K562 (cell line): ENCODE data around the gene ATP6V1G2. TPM values are rescaled to one million over a fixed set of nuclear protein-coding genes. Genes with fewer than 3 reads are reported as not detected.
A peak's percentile ranks its signal among the peaks of the same experiment; 100 is the strongest.

Experiments used
- ATAC-seq: fragments of 200-7000 bp; cut with Tn5 transposase; 3 replicates; pipeline ENCODE4 v1.9.1; 2020; ENCODE audit warnings: moderate library complexity
- BruUV-seq: library from RNA; stranded (reverse); fragments of 400-500 nt; replicated peaks from 2 replicates; lab custom pipeline; 2021; lab: Mats Ljungman, UMichigan
- CTCF ChIA-PET: fragments of 300-600 bp; formaldehyde crosslinking; extraction: SDS; loops from one replicate; lab custom pipeline; 2021; ENCODE audit warnings: low intra/inter-chr PET ratio; lab: Yijun Ruan, JAX
- POLR2A ChIA-PET: fragments of 300-600, 350-650 bp; sonication (Branson Sonifier 250); formaldehyde crosslinking; extraction: SDS; loops from one replicate; lab custom pipeline; 2021; ENCODE audit warnings: antibody characterized with exemption, inconsistent platforms; lab: Yijun Ruan, JAX
- DNase-seq, 4 experiments: peaks; one replicate each; pipeline versions ENCODE4 v3.0.0 to v3.0.0-alpha.2; 2011 to 2018; ENCODE audit warnings: low spot score in 3 of 4, mixed read lengths in 3 of 4; ENCODE audit errors: extremely low read depth in 1 of 4
- FAIRE-seq: peaks from 2 replicates; lab custom pipeline; 2011; peaks lifted over from hg19 to GRCh38; lab: Jason Lieb, UNC
- H2AFZ ChIP-seq: 2 replicates; pipeline ENCODE4 v1.6.0; 2011; ENCODE audit warnings: low read depth, low read length, control low read depth, inconsistent platforms
- H3K27ac ChIP-seq: fragments of 200-600 bp; 3 replicates; pipeline ENCODE4 v1.8.0; 2011; ENCODE audit warnings: low read depth, mild to moderate bottlenecking, control low read depth, inconsistent platforms, low read length, moderate library complexity, mixed read lengths; ENCODE audit errors: extremely low read depth
- H3K27me3 ChIP-seq, 2 experiments: fragments of 300-600 bp in 1 of 2; 2 replicates in 1 of 2; 3 replicates in 1 of 2; pipeline versions ENCODE4 v1.6.0 to v1.8.0; 2011; ENCODE audit warnings: inconsistent platforms in 2 of 2, low read length in 2 of 2, mild to moderate bottlenecking in 1 of 2, mixed read lengths in 1 of 2, moderate library complexity in 1 of 2; ENCODE audit not compliant: control insufficient read depth in 2 of 2, insufficient read depth in 2 of 2
- H3K36me3 ChIP-seq: fragments of 300-600 bp; 3 replicates; pipeline ENCODE4 v1.8.0; 2011; ENCODE audit warnings: mild to moderate bottlenecking, low read length, inconsistent platforms; ENCODE audit not compliant: control insufficient read depth, insufficient read depth
- H3K4me1 ChIP-seq, 2 experiments: fragments of 200-600 bp in 1 of 2; replicated peaks in 1 of 2; 2 replicates in 1 of 2; 3 replicates in 1 of 2; pipeline versions ENCODE4 v1.5.1 to v1.8.0; 2011; ENCODE audit warnings: inconsistent platforms in 2 of 2, low read length in 2 of 2, mild to moderate bottlenecking in 1 of 2, mixed read lengths in 1 of 2, moderate library complexity in 1 of 2; ENCODE audit not compliant: control insufficient read depth in 2 of 2, insufficient read depth in 2 of 2
- H3K4me2 ChIP-seq: 2 replicates; pipeline ENCODE4 v1.6.1; 2011; ENCODE audit warnings: low read length, control low read depth, inconsistent platforms, mixed read lengths; ENCODE audit not compliant: insufficient read depth
- H3K4me3 ChIP-seq: fragments of 200-600 bp; sonication (generic), shearing (Covaris generic); 2 replicates; pipeline ENCODE4 v1.5.1; 2016; ENCODE audit warnings: control low read depth, inconsistent platforms
- H3K79me2 ChIP-seq: fragments of 200-600 bp; 3 replicates; pipeline ENCODE4 v1.8.0; 2011; ENCODE audit warnings: low read length, inconsistent platforms; ENCODE audit not compliant: control insufficient read depth, insufficient read depth
- H3K9ac ChIP-seq, 2 experiments: 2 replicates each; pipeline versions ENCODE4 v1.6.0 to v1.6.1; 2011; ENCODE audit warnings: low read depth in 2 of 2, low read length in 2 of 2, control low read depth in 1 of 2, inconsistent platforms in 1 of 2, mild to moderate bottlenecking in 1 of 2, mixed read lengths in 1 of 2; ENCODE audit not compliant: insufficient read depth in 1 of 2
- H3K9me1 ChIP-seq: one replicate; pipeline ENCODE4 v1.6.0; 2011; ENCODE audit warnings: inconsistent platforms, mild to moderate bottlenecking, low read length, moderate library complexity; ENCODE audit not compliant: control insufficient read depth, insufficient read depth
- H3K9me3 ChIP-seq: replicated peaks from 2 replicates; pipeline ENCODE4 v1.5.1; 2011; ENCODE audit warnings: low read depth, low read length, inconsistent platforms; ENCODE audit not compliant: control insufficient read depth, insufficient read depth
- H4K20me1 ChIP-seq: replicated peaks from 2 replicates; pipeline ENCODE4 v1.6.1; 2011; ENCODE audit warnings: low read length, inconsistent platforms, mixed read lengths; ENCODE audit not compliant: control insufficient read depth, insufficient read depth
- DPF2 ChIP-seq: fragments of 450-650 bp; IDR thresholded peaks from 2 replicates; pipeline ENCODE4 v1.6.1; 2016
- HDAC1 ChIP-seq, 2 experiments: fragments of 450-650 bp; IDR thresholded peaks; 2 replicates each; pipeline ENCODE4 v1.6.1; 2016 to 2017; ENCODE audit warnings: inconsistent platforms in 1 of 2, mild to moderate bottlenecking in 1 of 2, moderate library complexity in 1 of 2
- HDGF ChIP-seq: fragments of 450-650 bp; IDR thresholded peaks from 2 replicates; pipeline ENCODE4 v1.6.1; 2016
- HLTF ChIP-seq: fragments of 450-650 bp; IDR thresholded peaks from 2 replicates; pipeline ENCODE4 v1.6.1; 2016
- IRF9 ChIP-seq: fragments of 450-650 bp; IDR thresholded peaks from 2 replicates; pipeline ENCODE4 v1.6.1; 2016; ENCODE audit warnings: missing biosample characterization, missing genetic modification characterization
- JUNB ChIP-seq: fragments of 450-650 bp; formaldehyde crosslinking; conservative IDR thresholded peaks from 2 replicates; pipeline ENCODE4 v1.4.0; 2020; ENCODE audit warnings: mild to moderate bottlenecking
- KDM2B ChIP-seq: fragments of 250-450 bp; sonication (Bioruptor Pico); IDR thresholded peaks from 2 replicates; pipeline ENCODE4 v1.8.0; 2021; ENCODE audit warnings: mild to moderate bottlenecking, moderate library complexity
- LARP7 ChIP-seq: fragments of 450-650 bp; IDR thresholded peaks from 2 replicates; pipeline ENCODE4 v1.6.1; 2016
- MTA1 ChIP-seq: fragments of 450-650 bp; IDR thresholded peaks from 2 replicates; pipeline ENCODE4 v1.6.1; 2017; ENCODE audit warnings: borderline replicate concordance
- TFAM ChIP-seq: fragments of 250-450 bp; sonication (Bioruptor Pico); conservative IDR thresholded peaks from 2 replicates; pipeline ENCODE4 v1.5.0; 2021; ENCODE audit warnings: mild to moderate bottlenecking, moderate library complexity
- ZNF407 ChIP-seq: fragments of 450-650 bp; IDR thresholded peaks from 2 replicates; pipeline ENCODE4 v1.6.1; 2016; ENCODE audit warnings: low read depth
- WGBS: fragments of 100-300 bp; shearing (Covaris generic); methylation state at CpG from one replicate; pipeline ENCODE4 v1.1.6; 2016; ENCODE audit warnings: low coverage, mixed read lengths; ENCODE audit not compliant: insufficient coverage; ENCODE audit errors: missing lambda C conversion rate; 5-methylcytosine and 5-hydroxymethylcytosine counted together
- in situ Hi-C: fragments of 300-500 bp; cut with MboI; formaldehyde crosslinking; loops from 4 replicates; pipeline ENCODE4 v1.15.0; 2018; ENCODE audit warnings: inconsistent platforms, mixed read lengths
- intact Hi-C: fragments of 100-400 bp; cut with micrococcal nuclease; formaldehyde crosslinking; loops from 2 replicates; pipeline ENCODE4 v1.14.2; 2022
- polyA plus RNA-seq, 8 experiments: library from polyadenylated mRNA; depleted of rRNA in 4 of 8; stranded (reverse) in 5 of 8; unstranded in 3 of 8; fragments of >200 nt; fragmentation: Nextera tagmentation in 2 of 8; fragmentation: Illumina TruSeq in 1 of 8; extraction: Ambion mirVana in 2 of 8; extraction: Trizol in 1 of 8; gene quantifications; 2 replicates each; pipeline versions ENCODE4 v1.2.1 to v1.2.3, GENCODE V29; 2011 to 2014; ENCODE audit warnings: inconsistent platforms in 1 of 8, missing spikeins in 1 of 8
- total RNA-seq, 7 experiments: library from RNA; depleted of rRNA in 6 of 7; stranded (reverse); fragments of >200 nt in 6 of 7; fragmentation: Illumina TruSeq in 2 of 7; extraction: Trizol in 2 of 7; gene quantifications; 2 replicates each; pipeline versions ENCODE4 v1.2.1 to v1.2.3, GENCODE V29; 2011 to 2021; ENCODE audit warnings: low replicate concordance in 1 of 7

ATP6V1G2 gene
- total and polyA plus RNA-seq, 9 of the 15 experiments (the other 6 are each of a cell fraction or from before 2014, with no cell fraction given), result 0.14 to 1.5 (median 0.33) TPM

GRCh38 chr6:31587791-31588777 is 41.7 kb upstream of the ATP6V1G2 start:
- peaks cover 3% of the 10 kb centered on the region for H3K9me1 ChIP-seq
- H3K4me3 ChIP-seq, result no peak overlapping the region
- no peak overlapping the region; the same call in 1 of the 2 replicates for H3K4me2 ChIP-seq
- H3K9me3 ChIP-seq, result no peaks in the 10 kb centered on the region
- peaks cover 28 to 38% of the 10 kb centered on the region in 2 experiments for H3K4me1 ChIP-seq
- ChIA-PET CTCF (no interaction called here), POLR2A (interaction anchor here (0.6 to 2.8 kb wide), 7 partner anchors 8 to 616 kb away, joined by 3 to 10 read pairs (median 3); partner anchors contain the start of genes DDX39B and TNF)
- H3K36me3 ChIP-seq, result no peaks in the 10 kb centered on the region
- H2AFZ ChIP-seq, result peak overlapping the region; percentile 61
- no peak for ATAC-seq
- no peak for FAIRE-seq
- no peaks in the 10 kb centered on the region for H4K20me1 ChIP-seq
- no peaks in the 10 kb centered on the region for H3K79me2 ChIP-seq
- in situ Hi-C loops (no loop called here), intact Hi-C loops (loop anchor here (10.0 kb wide), 1 partner anchor 393 kb away; no protein-coding TSS in a partner anchor)
- no TSS peak for BruUV-seq
- WGBS, result 66% methylated on average over 11 of the region's 12 CpGs
- no peak overlapping the region for H3K27ac ChIP-seq
- TF ChIP-seq LARP7, result peak; percentile 12; the same call in 1 of the 2 replicates
- TF ChIP-seq KDM2B, result no peak
- TF ChIP-seq ZNF407, result no peak
- TF ChIP-seq MTA1, result 0 out of 2 replicates have a peak, but pooled peaks have one; percentile 44
- TF ChIP-seq JUNB, result no peak
- 0 out of 2 replicates have a peak, but pooled peaks have one; percentile 22 for TF ChIP-seq HLTF
- TF ChIP-seq DPF2, result 0 out of 2 replicates have a peak, but pooled peaks have one; percentile 24
- no peak for TF ChIP-seq IRF9
- TF ChIP-seq HDGF, result no peak
- TF ChIP-seq TFAM (CRISPR knock-in tag), result no peak
- TF ChIP-seq HDAC1 (IDR thresholded peaks at IDR 0.05), result peak in 1 of 2 experiments; percentile 43; a peak in 1 of 4 replicates
- H3K27me3 ChIP-seq, result no peaks in the 10 kb centered on the region
- DNase-seq, result no peak
- H3K9ac ChIP-seq, result peak overlapping the region in 1 of 2 experiments; percentile 60; a peak in 2 of 4 replicates
